BLaER1 treated with 17β-estradiol and CSF1 and Interleukin-3, amounts not matched to agents 10 nM and 100 nM (cell line): ENCODE results near the gene DLG5.

Source experiments
- H3K27ac ChIP-seq, 11 experiments: shearing (Covaris generic); formaldehyde crosslinking; 2 replicates each; pipeline ENCODE4 v1.8.1; 2022
- H3K27me3 ChIP-seq, 11 experiments: shearing (Covaris generic); formaldehyde crosslinking; 2 replicates each; pipeline ENCODE4 v1.8.1; 2022
- H3K36me3 ChIP-seq, 11 experiments: shearing (Covaris generic); formaldehyde crosslinking; 2 replicates each; pipeline ENCODE4 v1.8.1; 2022
- H3K4me1 ChIP-seq, 10 experiments: shearing (Covaris generic); formaldehyde crosslinking; 2 replicates each; pipeline ENCODE4 v1.8.1; 2022
- H3K4me2 ChIP-seq, 11 experiments: shearing (Covaris generic); formaldehyde crosslinking; 2 replicates each; pipeline ENCODE4 v1.8.1; 2022
- H3K4me3 ChIP-seq, 10 experiments: shearing (Covaris generic); formaldehyde crosslinking; 2 replicates each; pipeline ENCODE4 v1.8.1; 2022
- H3K9ac ChIP-seq, 11 experiments: shearing (Covaris generic); formaldehyde crosslinking; 2 replicates each; pipeline ENCODE4 v1.8.1; 2022
- H3K9me3 ChIP-seq, 11 experiments: shearing (Covaris generic); formaldehyde crosslinking; replicated peaks in 1 of 11; 2 replicates each; pipeline ENCODE4 v1.8.1; 2022
- H4K20me1 ChIP-seq, 11 experiments: shearing (Covaris generic); formaldehyde crosslinking; 2 replicates each; pipeline ENCODE4 v1.8.1; 2022
- Cebpa-rat ChIP-seq, 11 experiments: shearing (Covaris generic); IDR thresholded peaks; 2 replicates each; pipeline ENCODE4 v1.8.1; 2022

The DLG5 gene

DNA sequence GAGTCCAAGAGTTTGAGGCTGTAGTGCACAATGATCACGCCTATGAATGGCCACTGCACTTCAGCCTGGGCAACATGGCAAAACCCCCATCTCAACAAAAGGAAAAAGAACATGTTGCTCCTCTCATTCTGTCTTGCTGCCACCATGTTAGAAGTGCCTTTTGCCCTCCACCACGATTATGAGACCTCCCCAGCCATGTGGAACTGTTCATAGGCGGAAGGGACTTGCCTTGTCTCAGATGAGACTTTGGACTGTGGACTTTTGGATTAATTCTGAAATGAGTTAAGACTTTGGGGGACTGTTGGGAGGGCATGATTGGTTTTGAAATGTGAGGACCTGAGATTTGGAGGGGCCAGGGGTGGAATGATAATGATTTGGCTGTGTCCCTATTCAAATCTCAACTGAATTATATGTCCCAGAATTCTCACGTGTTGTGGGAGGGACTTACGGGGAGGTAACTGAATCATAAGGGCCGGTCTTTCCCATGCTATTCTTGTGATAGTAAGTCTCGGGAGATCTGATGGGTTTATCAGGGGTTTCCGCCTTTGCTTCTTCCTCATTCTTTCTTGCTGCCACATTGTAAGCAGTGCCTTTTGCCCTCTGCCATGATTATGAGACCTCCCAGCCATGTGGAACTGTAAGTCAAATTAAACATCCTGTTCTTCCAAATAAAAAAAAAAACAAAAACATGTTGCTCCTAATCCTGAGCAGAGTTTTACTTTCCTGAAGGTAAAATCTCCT, 22.3 kb downstream of the DLG5 start:
- TF ChIP-seq Cebpa-rat (IDR thresholded peaks at IDR 0.05): no peak
- peaks cover 12 to 30% (median 18%) of the 10 kb centered on the region in 10 experiments for H3K4me1 ChIP-seq
- H3K4me2 ChIP-seq: no peak overlapping the region; a peak in 2 of 22 replicates

DNA sequence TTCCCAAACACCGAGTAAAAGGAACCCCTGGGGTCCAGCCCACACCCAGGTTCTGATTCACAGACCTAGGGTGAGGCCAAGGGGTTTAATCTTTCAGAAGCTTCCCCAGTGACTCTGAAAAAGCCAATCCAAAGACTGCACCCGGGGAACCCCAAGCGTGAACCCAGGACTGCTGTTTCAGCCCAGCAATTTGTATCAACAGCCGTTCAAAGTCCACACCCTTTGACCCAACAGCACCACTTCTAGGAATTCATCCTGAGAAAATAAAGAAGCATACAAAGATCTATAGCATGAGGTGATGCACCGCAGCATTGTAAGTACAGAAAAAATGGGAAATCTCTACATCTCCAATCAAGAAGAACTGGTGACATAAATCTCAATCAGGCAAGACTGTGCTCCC, 24.4 kb downstream of the DLG5 start:
- H3K36me3 ChIP-seq: no peaks in the 10 kb centered on the region
- H4K20me1 ChIP-seq: peaks cover 5 to 58% (median 37%) of the 10 kb centered on the region in 11 experiments; a peak in 15 of 22 replicates
- H3K4me1 ChIP-seq: peaks cover 20 to 39% (median 26%) of the 10 kb centered on the region in 10 experiments
- no peak for TF ChIP-seq Cebpa-rat (IDR thresholded peaks at IDR 0.05)
- no peak overlapping the region for H3K9ac ChIP-seq
- H3K4me3 ChIP-seq: no peak overlapping the region
- no peaks in the 10 kb centered on the region for H3K27me3 ChIP-seq
- no peaks in the 10 kb centered on the region for H3K9me3 ChIP-seq
- H3K27ac ChIP-seq: peak overlapping the region in 1 of 11 experiments; percentile 22; a peak in 1 of 22 replicates
- peak overlapping the region in 7 of 11 experiments; percentile 23 to 63 (median 51); a peak in 11 of 22 replicates for H3K4me2 ChIP-seq

More for the DNA sequence above, 22.3 kb downstream of the DLG5 start:
- Histone ChIP-seq H3K9ac (no peak overlapping the region), H3K27me3 (no peaks in the 10 kb centered on the region), H3K27ac (no peak overlapping the region), H3K9me3 (no peaks in the 10 kb centered on the region), H3K4me3 (no peak overlapping the region), H4K20me1 (peaks cover 0 to 53% (median 21%) of the 10 kb centered on the region in 11 experiments; a peak in 13 of 22 replicates), H3K36me3 (no peaks in the 10 kb centered on the region)

DNA sequence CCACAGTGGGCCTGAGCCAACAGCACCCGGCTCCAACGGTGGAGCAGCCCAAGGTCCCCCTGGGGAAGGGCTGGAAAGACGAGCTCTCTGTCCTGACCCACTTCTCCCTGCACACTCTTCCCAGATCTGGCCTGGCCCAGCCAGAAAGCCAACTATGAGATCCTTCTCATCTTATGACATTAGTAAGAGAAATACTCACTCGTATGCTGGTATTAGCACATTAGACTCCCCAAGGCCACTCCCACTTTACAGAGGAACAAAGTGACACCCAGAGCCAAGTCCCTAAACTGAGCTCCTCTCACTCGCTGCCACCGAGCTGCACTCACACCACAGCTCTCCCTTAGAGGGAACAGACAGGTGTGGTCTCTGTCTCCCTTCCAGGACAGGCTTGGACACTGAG, 24.8 kb downstream of the DLG5 start:
- Histone ChIP-seq H3K36me3 (no peaks in the 10 kb centered on the region), H4K20me1 (peaks cover 5 to 58% (median 37%) of the 10 kb centered on the region in 11 experiments; a peak in 15 of 22 replicates), H3K9me3 (no peaks in the 10 kb centered on the region), H3K27ac (peak overlapping the region in 1 of 11 experiments; percentile 22; a peak in 1 of 22 replicates), H3K4me1 (peaks cover 20 to 39% (median 25%) of the 10 kb centered on the region in 10 experiments), H3K4me3 (no peak overlapping the region), H3K27me3 (no peaks in the 10 kb centered on the region), H3K9ac (no peak overlapping the region), H3K4me2 (peak overlapping the region in 8 of 11 experiments; percentile 23 to 63 (median 47); a peak in 15 of 22 replicates)
- no peak for TF ChIP-seq Cebpa-rat (IDR thresholded peaks at IDR 0.05)

DNA sequence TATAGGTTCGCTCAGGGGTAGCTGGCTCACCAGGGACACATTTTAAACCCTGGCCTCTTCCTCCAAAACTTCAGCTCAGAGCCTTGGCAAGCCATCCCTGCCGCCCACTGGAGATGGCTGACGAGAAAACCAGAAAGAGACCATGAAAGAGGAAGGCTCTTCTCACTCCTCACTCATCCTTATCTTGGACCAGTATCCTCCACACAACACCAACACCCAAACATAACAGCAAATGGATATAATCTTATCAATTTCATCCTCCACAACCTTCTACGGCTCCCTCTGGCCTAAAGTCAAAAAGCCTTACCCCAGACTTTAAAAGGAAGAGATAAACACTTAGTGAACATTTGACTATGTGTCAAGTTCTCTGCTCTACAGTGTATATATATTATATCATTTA, 26.9 kb downstream of the DLG5 start:
- TF ChIP-seq Cebpa-rat (IDR thresholded peaks at IDR 0.05): no peak
- Histone ChIP-seq H3K4me1 (peaks cover 20 to 35% (median 25%) of the 10 kb centered on the region in 10 experiments), H4K20me1 (peaks cover 5 to 61% (median 37%) of the 10 kb centered on the region in 11 experiments; a peak in 16 of 22 replicates), H3K27me3 (no peaks in the 10 kb centered on the region), H3K27ac (no peak overlapping the region), H3K4me2 (peak overlapping the region in 10 of 11 experiments; percentile 21 to 71 (median 43); a peak in 15 of 22 replicates), H3K9ac (no peak overlapping the region), H3K9me3 (no peaks in the 10 kb centered on the region), H3K4me3 (no peak overlapping the region), H3K36me3 (no peaks in the 10 kb centered on the region)

DNA sequence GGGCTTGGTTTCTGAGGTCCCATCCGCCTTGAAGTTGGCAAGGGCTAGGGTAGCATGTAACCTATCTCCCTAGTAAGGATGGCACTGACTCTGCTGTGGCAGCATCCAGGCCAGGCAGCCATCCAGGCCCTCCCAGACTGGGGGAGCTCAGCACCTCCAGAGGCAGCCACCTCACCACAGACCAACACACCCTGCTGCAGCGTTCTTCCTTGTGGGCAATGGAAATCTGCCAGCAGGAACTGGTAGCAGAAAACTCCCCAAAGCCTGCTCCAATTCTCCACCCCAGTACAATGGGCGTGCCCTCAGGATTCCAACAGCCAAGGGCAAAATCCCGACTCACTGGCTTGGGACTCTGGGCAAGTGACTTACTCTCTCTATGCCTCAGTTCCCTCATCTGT, 27.5 kb downstream of the DLG5 start:
- H3K27me3 ChIP-seq: no peaks in the 10 kb centered on the region
- H3K4me2 ChIP-seq: peak overlapping the region; percentile 20 to 71 (median 41); a peak in 18 of 22 replicates
- H4K20me1 ChIP-seq: peaks cover 5 to 65% (median 41%) of the 10 kb centered on the region in 11 experiments; a peak in 16 of 22 replicates
- no peak for TF ChIP-seq Cebpa-rat (IDR thresholded peaks at IDR 0.05)
- H3K27ac ChIP-seq: no peak overlapping the region
- H3K9ac ChIP-seq: 0 out of 22 replicates have a peak overlapping the region, but pooled peaks of 1 of the 11 experiments have one; percentile 5
- H3K36me3 ChIP-seq: no peaks in the 10 kb centered on the region
- no peak overlapping the region for H3K4me3 ChIP-seq
- peaks cover 21 to 33% (median 25%) of the 10 kb centered on the region in 10 experiments for H3K4me1 ChIP-seq
- H3K9me3 ChIP-seq: no peaks in the 10 kb centered on the region

DNA sequence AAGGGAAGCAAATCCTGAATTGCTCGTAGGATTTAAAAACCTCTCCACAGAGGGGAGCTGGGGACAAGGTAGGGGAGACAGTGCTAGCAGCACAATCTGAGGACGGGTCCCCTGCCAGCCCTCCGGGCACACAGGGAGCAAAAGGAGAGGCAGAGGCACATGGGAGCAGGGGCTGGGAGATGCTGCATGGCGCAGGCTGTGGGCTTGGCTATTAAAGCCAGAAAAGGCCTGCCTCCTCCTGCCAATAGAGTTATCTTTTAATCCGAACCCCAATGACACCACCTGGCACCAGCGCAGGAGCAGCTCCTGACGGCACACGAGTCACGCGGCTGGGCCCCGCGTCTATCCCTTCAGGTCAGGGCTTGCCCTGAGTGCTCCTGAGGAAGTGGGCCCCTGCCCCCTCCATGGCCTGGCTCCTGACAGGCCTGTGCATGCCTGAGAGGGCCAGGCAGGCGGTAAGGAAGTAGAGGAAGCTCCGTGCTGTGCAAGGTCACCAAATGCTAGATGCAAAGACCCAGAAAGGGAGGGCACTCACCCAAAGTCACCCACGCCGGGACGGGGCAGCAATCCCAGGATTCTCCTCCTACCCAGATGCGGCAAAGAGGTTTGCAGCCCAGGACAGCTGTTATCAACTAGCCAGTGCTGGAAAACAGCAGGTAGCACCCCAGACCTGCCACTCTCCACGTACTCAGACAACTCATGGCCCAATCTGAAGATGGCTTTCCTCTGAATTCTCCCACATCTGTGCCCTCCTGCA, 28.1 kb downstream of the DLG5 start:
- peaks cover 5 to 71% (median 41%) of the 10 kb centered on the region in 11 experiments; a peak in 17 of 22 replicates for H4K20me1 ChIP-seq
- no peaks in the 10 kb centered on the region for H3K9me3 ChIP-seq
- H3K27ac ChIP-seq: no peak overlapping the region
- no peaks in the 10 kb centered on the region for H3K27me3 ChIP-seq
- H3K9ac ChIP-seq: 0 out of 22 replicates have a peak overlapping the region, but pooled peaks of 1 of the 11 experiments have one; percentile 5
- no peak for TF ChIP-seq Cebpa-rat (IDR thresholded peaks at IDR 0.05)
- peaks cover 23 to 33% (median 26%) of the 10 kb centered on the region in 10 experiments for H3K4me1 ChIP-seq
- no peaks in the 10 kb centered on the region for H3K36me3 ChIP-seq
- H3K4me2 ChIP-seq: peak overlapping the region; percentile 20 to 71 (median 41); a peak in 15 of 22 replicates
- H3K4me3 ChIP-seq: no peak overlapping the region

DNA sequence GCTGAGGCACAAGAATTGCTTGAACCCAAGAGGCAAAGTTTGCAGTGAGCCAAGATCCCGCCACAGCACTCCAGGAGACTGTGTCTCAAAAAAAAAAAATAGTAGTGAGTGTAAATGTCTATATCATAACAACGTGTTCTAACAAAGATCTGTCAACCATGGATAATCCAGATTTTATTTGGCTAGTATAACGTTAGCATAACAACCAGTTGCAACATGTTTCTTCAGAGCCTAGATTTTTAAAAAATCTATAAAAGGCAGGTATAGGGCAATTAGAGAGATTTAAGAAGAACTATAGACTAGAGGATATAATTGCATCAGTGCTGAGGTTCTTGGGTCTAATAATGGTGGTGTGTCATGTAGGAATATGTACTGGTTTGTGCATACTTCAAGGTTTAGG, 30.5 kb downstream of the DLG5 start:
- H3K4me1 ChIP-seq: peaks cover 12 to 28% (median 15%) of the 10 kb centered on the region in 10 experiments; a peak in 19 of 20 replicates

DNA sequence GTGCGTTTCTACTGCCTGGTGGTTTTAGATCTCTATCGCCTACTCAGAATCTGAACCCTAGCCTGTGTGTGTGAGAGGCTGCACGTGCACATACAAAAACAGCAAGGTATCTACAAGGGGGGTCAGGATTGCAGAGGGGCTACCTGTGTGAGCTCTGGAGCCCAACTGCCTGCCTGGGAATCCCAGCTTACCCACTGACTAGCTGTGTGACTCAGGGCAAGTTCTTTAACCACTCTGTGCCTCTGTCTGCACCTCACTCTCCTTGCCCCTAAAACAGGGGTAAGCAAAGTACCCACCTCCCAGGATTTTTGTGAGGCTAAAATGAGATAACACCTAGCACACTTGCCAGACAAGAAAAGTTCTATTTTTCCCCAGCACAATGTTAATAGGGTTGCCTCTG, 32.5 kb downstream of the DLG5 start:
- Histone ChIP-seq H3K4me3 (no peak overlapping the region), H3K36me3 (no peaks in the 10 kb centered on the region), H3K9me3 (no peaks in the 10 kb centered on the region), H4K20me1 (peaks cover 5 to 92% (median 65%) of the 10 kb centered on the region in 11 experiments; a peak in 18 of 22 replicates), H3K27me3 (no peaks in the 10 kb centered on the region), H3K4me2 (peak overlapping the region in 1 of 11 experiments; percentile 13; a peak in 1 of 22 replicates), H3K9ac (no peak overlapping the region), H3K4me1 (peaks cover 5 to 16% (median 9%) of the 10 kb centered on the region in 10 experiments; a peak in 19 of 20 replicates), H3K27ac (no peak overlapping the region)
- no peak for TF ChIP-seq Cebpa-rat (IDR thresholded peaks at IDR 0.05)

More for the DNA sequence above, 30.5 kb downstream of the DLG5 start:
- Histone ChIP-seq H4K20me1 (peaks cover 5 to 89% (median 52%) of the 10 kb centered on the region in 11 experiments; a peak in 18 of 22 replicates), H3K4me3 (no peak overlapping the region), H3K36me3 (no peaks in the 10 kb centered on the region), H3K9ac (no peak overlapping the region), H3K27ac (no peak overlapping the region), H3K27me3 (no peaks in the 10 kb centered on the region), H3K4me2 (no peak overlapping the region), H3K9me3 (no peaks in the 10 kb centered on the region)
- no peak for TF ChIP-seq Cebpa-rat (IDR thresholded peaks at IDR 0.05)
